ENCODE measurements around the gene VPS13C.
A peak's percentile ranks its signal among the peaks of the same experiment; 100 is the strongest.

GRCh38 chr15:62068810-62069167 lies 8.5 kb upstream of the VPS13C start:
- TF ChIP-seq CTCF (IDR thresholded peaks at IDR 0.05) (no peak), EZH2 (IDR thresholded peaks at IDR 0.05) (peak; percentile 33)

Data from neural progenitor cell (in vitro differentiated cells).